HS-5 (cell line): ENCODE measurements around the gene ESRRG.
"Not testable (repeated sequence)": the region's sequence is repeated elsewhere in the genome, so short reads cannot be mapped to it uniquely, and the experiment has no call there.

ENCODE experiments used
- DNase-seq: peaks from one replicate; pipeline ENCODE4 v3.0.0-alpha.2; 2012; ENCODE audit warnings: low read depth

Gene ESRRG

DNA sequence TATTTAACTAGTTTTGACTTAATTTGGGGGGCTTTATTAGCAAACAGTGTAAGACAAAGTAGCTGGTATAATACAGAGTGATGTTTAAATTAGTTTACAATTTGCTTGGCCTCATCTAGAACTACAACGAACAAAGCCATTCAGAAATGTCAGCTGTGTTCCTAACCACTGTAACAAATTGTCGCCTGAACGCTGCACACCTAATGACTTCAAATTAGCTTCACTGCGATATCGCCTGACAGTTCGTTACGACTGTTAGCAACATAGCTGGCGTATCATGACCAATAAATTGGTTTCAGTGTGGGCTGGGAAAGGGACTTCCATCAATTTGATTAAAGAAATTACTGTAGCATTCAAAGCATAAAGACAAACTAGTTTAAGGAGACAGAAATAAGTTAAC, 160.1 kb downstream of the ESRRG start:
- DNase-seq: no peak

DNA sequence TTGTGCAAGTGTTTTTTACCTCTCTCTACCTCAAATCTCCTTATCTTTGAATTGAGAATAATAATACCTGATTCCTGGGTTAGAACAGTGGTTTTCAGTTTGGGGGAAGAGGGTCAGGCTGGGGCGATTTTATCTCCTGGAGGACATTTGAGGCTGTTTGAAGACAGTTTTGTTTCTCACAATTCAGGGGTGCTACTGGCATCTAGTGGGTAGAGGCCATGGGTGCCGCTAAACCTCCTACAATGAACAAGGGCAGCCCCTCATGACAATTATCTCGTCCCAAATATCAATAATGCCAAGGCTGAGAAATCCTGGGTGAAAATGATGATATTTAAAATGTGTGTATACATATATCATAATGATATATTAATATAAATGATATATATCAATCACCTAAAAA, 160.8 kb downstream of the ESRRG start:
- DNase-seq: no peak

DNA sequence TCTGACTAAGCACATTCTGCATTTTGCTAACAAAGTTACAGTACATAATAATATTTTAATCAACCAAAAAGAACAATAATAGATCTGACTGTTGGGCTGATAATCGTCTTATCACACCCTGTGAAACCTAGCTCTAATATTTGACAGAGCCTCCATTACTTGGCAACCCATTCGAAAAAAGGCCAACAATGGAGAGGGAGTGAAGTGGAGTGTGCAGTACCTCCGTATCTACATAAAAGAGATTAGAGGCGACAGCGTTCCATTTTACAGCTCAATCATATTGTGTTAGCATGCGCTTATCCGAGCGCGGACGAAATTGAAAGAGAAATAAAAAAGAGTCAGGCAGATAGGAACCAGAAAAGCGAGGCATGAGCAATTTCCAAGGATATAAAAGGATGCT, 162.7 kb downstream of the ESRRG start:
- no peak for DNase-seq

DNA sequence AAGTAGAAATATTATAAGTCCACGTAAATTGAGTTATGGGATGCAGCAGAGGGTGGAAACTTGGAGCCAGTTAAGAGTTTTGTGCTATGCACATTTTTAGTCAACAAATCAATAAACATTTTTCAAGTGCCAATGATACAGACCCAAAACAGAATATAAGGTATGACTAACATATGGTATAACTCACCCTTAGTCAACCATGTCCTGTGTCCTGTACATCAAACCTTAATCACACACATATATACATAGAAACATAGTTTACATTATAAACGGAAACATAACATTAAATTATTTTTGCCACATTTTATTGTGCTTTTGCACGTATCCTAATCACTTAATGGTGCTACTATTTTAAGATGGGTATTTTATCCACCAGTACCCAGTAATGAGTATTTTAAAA, 163.9 kb downstream of the ESRRG start:
- DNase-seq: no peak

DNA sequence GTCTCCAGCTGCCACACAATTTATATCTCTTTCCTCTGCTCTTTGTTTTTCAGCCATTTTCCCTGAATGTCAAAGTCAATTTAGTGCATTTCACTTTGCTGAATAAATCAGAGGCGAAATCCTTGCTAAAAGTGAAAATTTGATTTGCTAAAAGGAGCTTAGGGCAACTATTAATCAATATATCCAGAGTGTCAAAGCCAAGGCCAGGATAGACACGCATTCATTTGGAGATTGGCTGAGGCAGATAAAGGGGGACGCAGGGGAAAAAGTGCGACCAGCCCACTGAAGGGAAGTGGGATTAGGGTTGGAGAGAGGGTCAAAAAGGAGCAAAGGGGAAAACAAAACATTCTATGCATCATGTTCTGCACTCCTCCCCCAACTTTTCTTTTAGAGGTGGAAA, 167.6 kb downstream of the ESRRG start:
- DNase-seq: no peak

DNA sequence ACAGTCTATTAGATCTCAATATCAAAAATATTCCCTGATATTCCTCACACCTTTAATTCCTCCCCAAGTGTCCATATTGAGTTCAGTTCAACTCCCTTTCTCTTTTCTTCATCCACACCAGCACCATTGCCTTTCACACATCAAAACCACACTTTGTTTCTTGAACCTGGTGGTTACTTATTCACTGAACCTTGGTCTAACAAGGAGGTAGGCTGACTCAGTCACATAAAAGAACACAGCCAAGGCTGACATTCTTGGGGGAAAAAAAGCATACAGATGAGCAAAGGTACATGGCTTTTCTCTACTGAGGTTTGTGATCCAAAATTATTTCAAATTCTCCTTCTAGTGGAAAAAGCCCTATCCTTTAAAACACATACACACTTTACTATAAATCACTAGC, 168.3 kb downstream of the ESRRG start:
- no peak for DNase-seq

DNA sequence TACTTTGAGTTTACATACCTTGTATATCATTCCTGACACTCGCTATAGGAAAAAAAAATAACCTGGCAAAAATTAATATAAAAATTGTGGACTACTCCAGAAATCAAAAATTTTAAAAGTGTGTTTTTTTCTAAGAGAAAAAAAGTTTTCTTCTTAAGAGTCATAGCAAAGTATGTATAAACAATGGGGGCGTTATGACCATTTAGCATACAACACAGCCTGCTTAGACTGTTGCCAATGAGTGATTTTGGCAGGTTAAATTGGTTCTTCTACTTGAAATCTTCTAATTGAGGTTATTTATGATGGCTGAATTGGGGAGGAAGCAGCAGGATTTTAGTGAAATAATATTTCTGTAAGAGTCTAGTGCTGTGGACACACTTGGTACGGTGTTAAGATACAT, 169.5 kb downstream of the ESRRG start:
- DNase-seq: no peak

DNA sequence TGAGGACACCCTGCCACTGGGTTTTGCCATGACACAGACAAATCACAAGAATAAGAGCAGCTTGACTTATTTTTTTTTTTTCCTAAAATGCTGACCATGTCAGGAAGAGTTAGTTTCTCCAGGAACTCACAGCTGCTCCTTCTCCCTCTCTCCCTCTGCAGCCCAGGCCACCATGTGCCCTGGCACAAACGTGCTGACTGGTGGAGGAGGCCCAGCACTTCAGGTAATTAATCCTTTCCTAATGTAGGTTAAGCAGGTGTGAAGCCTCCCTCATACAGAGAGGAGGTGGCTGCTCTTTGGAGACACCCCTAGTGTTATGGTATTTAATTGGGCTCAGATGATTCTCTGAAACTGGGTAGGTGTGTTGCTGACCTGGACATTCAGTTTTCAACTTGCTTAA, 170.2 kb downstream of the ESRRG start:
- DNase-seq: no peak

DNA sequence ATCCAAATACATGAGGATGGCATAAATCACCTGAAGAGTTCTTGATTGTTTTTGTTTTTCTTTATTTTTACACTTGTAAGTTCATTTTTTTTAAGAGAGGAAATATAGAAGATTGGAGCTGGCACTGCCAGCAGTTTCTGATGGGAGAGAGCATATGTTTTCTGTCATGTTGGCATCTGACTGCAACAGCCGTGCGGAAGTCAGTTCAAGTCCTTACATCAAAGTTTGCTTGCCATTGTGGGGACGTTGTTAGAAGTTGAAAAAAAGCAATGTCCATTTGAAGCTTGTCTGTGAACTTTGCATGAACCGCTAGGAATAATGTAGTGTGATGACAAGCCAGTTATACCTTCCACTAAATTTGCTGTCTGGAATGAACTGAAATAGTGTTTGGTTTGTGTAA, 173.4 kb downstream of the ESRRG start:
- DNase-seq: no peak

DNA sequence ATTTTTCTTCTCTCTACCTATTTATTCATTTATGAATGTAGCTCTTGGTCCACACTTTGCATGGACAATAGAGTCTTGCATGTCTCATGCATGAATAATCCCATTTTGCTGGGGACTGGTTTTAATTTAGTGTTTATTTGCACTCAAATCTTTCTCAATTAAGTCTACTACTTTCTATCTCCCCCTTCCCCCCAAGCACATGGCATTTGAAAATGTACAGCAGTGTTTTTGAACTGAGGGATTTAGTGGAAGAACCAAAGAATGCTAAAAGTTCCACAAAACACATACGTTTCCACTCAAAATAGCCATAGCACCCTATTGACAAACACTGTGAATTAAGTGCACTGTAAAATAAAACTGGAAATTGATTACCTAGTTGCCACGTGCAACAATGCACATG, 180.5 kb downstream of the ESRRG start:
- DNase-seq: no peak

DNA sequence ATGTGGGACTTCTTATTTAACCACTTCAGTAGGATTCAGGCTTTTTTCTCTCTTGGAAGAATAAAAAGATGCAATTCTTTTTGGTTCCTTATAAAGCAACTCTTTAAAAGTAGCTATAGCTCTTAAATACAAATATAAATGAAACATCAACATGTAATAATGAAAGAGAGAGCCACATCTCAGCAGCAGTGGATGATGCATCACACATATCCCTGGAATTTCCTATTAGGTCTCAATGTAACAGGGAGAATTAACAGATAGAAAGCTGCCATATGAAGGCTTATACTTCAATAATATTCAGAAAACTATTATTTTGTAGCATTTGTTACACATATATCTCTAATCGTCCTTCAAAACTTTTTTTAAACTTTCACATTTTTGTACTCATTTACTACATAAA, 181.0 kb downstream of the ESRRG start:
- no peak for DNase-seq

DNA sequence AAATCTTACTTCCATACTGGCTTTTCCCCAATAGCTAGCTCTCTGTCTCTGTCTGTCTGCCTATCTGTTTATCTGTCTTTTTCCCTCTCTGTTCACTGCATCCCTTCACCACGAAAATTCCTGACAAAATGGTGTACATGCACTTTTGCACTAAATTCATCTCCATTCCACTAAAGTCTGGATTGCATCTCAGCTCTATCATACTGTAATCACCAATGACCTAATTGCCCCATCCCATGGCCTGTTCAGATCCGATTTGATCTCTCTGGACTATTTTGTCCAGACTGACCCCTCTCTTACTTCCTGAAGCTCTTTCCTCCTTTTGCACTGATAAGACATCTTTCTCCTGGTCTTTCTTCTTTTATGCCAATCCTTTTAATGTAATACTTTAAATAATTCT, 187.5 kb downstream of the ESRRG start:
- no peak for DNase-seq

DNA sequence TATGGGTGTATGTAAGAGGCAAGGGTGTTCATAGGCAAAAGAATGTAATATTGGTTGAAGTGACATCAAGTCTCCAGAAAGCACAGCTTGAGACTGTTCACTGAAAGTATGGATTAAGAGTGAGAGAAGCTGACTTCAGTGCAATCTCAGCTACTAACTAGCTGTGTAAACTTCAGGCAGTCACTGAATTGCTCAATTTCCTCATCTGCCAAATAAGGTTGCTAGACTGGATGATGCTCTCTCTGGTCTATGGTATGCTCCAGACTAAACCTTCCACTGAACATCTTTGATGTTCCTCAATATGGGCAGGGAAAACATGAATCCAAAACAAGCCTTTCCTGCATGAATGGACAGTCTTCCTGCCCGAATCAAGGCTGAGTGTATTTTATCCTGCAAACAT, 188.2 kb downstream of the ESRRG start:
- DNase-seq: no peak

DNA sequence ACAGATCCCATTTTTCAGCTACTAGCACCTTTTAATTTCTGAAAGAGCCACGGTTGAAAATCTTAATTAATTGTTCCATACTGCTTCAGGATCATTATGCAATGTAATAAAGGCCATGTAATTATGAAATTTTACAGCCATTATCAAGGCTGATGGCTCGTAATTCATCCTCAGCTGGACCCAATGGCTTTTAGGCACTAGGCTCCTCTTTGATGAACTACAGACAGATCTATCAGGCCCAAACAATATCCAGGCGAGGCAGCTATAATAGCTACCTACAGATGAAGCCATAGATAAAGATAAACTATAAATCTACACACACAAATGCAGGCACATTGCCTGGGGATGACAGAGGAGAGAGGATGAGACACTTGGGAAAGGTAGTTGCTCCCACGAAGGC, 189.5 kb downstream of the ESRRG start:
- no peak for DNase-seq

DNA sequence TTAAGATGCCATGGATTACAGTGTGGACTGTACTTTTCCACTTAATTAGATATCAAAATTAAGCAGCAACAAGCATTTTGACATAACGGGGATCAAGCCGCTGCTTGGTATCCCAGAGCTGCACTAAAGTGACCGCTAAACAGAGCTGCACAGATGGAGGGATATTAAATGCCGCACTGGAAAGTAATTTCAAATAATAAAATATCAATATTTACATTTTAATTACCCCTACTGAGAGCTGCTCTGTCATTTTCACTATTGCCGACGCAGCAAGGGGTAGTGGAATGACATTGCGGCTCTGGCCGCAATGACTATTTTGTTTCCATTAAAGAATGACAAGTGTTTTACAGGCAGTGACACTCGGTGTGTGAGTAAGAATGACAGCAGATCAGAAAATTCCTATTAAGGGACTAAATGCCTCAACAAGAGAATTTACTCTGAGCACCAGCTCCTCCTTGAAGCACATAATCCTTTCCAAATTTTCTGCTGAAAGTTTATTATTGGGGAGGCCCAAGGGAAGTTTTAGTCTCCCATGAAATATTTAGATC, 190.9 kb downstream of the ESRRG start:
- DNase-seq: no peak

DNA sequence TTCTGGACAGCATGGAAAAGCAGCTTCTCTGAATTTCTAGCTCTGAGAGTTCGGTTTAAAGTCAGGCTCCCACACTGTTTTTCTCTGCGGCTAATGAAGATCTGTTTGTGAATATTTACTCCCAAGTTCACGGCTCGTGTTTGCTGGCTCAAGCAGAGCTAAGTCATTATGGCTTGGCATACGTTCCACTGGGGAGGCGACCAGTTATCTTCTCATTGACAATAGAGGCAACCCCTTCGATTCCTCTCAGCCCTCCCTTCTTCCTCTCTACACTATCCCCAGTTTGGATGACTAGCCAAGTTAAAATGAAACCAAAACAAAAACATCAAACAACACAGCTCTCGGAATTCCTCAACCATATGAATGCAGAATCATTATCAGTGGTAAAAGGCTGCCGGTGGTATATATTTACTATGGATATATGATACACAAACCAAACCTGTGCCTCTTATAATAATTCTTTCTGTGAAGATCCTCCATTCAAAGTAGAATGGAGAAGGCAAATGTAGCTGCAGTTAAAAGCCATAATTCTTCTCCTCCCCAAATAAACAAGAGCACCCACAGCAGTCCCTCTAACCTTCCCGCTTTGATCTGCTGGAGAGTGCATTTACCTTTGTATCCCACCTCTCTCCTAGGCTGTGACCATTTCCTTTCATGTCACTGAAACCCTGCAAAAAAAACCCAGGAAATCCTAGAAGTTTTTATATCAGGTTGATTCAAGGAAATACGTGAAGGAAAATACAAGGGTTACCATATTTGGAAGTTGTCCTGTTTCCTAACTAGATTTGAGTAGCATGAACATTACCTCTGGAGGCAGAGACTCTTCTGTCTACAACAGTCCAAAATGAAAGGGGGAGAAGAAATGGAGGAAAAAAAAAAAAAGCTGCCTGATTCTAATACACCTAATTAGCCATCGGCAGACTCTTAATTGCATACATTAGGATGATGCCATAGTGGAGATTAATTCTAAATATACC, 191.7 kb downstream of the ESRRG start:
- DNase-seq: peak; percentile 4

DNA sequence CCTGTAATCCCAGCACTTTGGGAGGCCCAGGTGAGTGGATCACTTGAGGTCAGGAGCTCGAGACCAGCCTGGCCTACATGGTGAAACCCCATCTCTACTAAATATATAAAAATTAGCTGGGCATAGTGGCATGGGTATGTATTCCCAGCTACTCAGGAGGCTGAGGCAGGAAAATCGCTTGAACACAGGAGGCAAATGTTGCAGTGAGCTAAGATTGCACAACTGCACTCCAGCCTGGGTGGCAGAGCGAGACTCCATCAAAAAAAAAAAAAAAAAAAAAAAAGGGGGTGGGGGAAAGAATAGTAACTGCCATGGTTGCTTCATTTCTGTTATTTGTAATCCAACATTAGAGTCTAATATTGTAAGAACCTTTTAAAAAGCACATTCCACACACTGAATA, 193.4 kb downstream of the ESRRG start:
- not testable (repeated sequence) for DNase-seq

DNA sequence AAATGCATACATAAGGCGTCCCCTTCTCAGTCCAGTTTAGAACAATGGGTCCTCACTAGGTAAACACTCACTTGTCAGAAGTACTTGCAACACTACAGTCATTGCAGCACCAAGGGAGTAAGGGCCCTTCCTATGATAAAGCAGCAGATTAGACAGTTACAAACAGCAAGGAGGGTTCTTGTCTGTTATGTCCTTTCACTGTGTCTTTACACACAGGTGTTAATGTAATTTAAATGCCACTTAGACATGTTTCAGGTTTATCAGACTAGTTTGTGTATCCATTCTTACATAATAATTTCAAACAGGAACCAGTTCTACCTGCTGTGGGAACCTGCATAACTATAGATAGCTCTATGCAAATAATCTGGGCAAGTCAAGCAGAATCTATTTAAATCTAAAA, 194.4 kb downstream of the ESRRG start:
- no peak for DNase-seq

DNA sequence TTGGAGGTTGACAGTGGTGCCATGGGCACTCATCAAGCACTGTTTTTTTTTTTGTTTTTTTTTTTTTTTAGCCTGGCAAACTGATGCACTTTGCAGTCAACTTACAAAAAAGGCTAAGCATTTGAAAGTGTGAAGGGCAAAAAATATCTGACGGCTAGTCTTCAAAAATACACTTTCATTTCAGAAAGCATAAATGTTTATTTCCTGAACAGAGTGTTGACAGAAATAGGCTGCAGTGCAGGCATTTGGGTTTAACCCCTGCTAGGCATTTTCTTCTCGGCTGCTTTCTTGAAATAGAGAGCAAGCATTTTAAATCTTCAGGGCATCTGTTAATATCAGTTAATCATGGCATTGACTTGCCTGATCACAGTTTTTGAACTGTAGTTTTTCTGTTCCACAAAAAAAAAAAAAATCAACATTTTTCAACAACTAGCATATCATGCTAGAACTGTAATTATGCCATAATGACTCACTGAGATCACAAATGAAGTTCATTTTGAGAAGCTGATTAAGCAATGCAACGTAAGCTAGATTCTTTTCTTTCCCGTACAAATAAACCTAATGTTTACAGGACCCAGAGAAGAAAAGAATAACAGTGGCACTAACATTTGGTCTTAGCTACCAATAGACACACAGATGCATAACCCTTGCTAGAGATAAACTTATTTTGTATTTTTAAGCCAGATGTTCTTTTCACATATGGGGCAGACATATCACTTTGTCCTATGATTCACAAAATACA, 199.6 kb downstream of the ESRRG start:
- DNase-seq: peak; percentile 25

DNA sequence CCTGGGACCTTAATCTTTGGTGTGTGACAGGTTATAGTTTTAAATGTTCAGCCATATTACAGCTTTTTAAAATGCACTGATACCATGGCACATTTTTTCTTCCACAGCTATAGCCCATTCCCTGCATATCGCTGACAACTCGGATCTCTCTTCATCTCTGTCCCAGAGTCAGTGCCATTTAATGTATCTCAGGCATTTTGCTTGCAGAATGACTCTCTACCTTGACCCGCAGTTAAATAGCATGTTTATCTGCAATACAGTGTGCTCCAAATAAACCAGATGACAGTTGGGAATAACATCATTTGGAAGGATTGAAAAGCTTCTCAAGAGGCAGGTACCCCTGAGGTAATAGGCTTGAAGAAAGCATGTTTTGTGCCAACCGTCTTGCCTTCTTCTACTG, 200.2 kb downstream of the ESRRG start:
- DNase-seq: no peak

DNA sequence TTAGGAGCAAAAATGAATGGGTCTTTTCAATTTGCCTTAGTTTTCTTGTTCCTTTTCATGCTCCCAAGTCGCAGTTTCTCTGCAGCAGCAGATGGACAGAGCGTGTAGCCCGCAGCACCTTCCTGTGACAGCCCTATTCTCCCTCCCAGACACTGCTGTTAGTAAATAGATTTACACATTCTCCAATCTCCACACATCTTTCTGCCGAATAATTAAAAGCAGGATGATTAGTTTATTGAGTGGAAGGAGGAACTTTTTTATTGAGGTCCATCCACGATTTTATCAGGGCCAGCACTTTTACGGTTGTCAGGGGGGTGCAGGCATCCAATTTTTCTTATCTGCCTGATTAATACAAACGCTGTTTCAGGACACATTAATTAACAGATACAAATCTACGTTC, 201.8 kb downstream of the ESRRG start:
- DNase-seq: no peak

DNA sequence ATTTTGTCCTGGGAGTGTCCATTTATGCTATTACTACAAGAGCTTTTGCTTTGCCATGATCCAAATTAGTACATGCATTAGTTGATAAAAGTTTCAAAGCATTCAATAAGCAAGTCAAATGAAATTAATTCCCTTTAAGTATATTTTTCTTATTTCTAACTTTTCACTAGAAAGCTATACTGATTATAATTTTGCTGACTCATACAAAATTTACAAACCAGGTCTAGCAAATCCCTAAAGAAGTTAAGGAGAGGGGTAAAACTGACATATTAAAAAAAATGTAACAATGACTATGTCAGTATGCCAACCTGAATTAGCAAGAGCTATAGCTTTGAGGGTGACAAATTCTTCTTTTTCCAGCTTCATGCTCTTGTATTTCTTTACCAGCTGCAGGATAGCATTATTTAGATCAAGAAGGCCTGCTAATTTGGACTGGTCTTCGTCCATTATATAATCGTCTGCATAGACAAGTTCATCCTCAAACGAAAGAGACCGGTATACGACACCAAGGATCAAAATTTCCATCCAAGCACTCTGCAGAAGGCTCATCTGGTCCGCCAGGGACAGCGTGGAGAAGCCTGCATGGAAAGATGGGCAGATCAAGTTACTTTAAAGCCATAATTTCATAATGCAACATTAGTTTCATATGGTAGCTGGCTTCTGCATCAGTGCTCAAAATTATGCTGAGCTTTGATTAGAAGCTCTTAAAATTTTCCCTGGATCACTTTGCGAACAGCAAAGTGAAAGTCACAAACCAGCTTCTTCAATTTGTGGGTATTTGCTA, 204.2 kb downstream of the ESRRG start:
- DNase-seq: no peak
